HepG2 (cell line): ENCODE results near the gene ACSF3. TPM values are rescaled to one million over a fixed set of nuclear protein-coding genes. Genes with fewer than 3 reads are reported as not detected.

Source experiments
- ATAC-seq: fragments of 200-7000 bp; cut with Tn5 transposase; 3 replicates; pipeline ENCODE4 v1.9.1; 2020; ENCODE audit warnings: mild to moderate bottlenecking, moderate library complexity
- BruUV-seq: library from RNA; stranded (reverse); fragments of 400-500 nt; replicated peaks from 2 replicates; lab custom pipeline; 2021; lab: Mats Ljungman, UMichigan
- CTCF ChIA-PET: fragments of 300-600 bp; formaldehyde crosslinking; extraction: SDS; loops from one replicate; lab custom pipeline; 2021; ENCODE audit warnings: low total read pairs, inconsistent platforms, low intra/inter-chr PET ratio; lab: Yijun Ruan, JAX
- POLR2A ChIA-PET: fragments of 350-600 bp; sonication (Branson Sonifier 250); formaldehyde crosslinking; loops from one replicate; lab custom pipeline; 2020; ENCODE audit warnings: antibody characterized with exemption, inconsistent platforms; lab: Yijun Ruan, JAX
- DNase-seq: peaks from one replicate; pipeline ENCODE4 v3.0.0-alpha.2; 2015; ENCODE audit warnings: low spot score
- FAIRE-seq: peaks from 3 replicates; lab custom pipeline; 2011; peaks lifted over from hg19 to GRCh38; lab: Jason Lieb, UNC
- H2AFZ ChIP-seq: one replicate; pipeline ENCODE4 v1.6.1; 2011; ENCODE audit warnings: low read length, inconsistent platforms
- H3K27ac ChIP-seq: fragments of 300-600 bp; 3 replicates; pipeline ENCODE4 v1.8.0; 2011; ENCODE audit warnings: mixed run types, mild to moderate bottlenecking, mixed read lengths, low read length, inconsistent platforms; ENCODE audit not compliant: insufficient read depth; ENCODE audit errors: extremely low read length
- H3K27me3 ChIP-seq, 2 experiments: fragments of 200-600 bp in 1 of 2; 2 replicates in 1 of 2; 3 replicates in 1 of 2; pipeline versions ENCODE4 v1.6.0 to v1.8.0; 2011; ENCODE audit warnings: low read length in 2 of 2, mild to moderate bottlenecking in 2 of 2, moderate library complexity in 2 of 2, inconsistent platforms in 1 of 2; ENCODE audit not compliant: insufficient read depth in 2 of 2, control insufficient read depth in 1 of 2
- H3K36me3 ChIP-seq, 2 experiments: fragments of 200-600 bp in 1 of 2; replicated peaks in 1 of 2; 2 replicates in 1 of 2; 3 replicates in 1 of 2; pipeline versions ENCODE4 v1.5.1 to v1.8.0; 2011; ENCODE audit warnings: low read length in 2 of 2, inconsistent platforms in 1 of 2; ENCODE audit not compliant: insufficient read depth in 2 of 2, control insufficient read depth in 1 of 2
- H3K4me1 ChIP-seq: 2 replicates; pipeline ENCODE4 v1.5.1; 2012; ENCODE audit warnings: low read length, inconsistent platforms; ENCODE audit not compliant: insufficient read depth
- H3K4me2 ChIP-seq: 2 replicates; pipeline ENCODE4 v1.6.0; 2011; ENCODE audit warnings: low read depth, low read length, inconsistent platforms
- H3K4me3 ChIP-seq, 3 experiments: fragments of 200-600 bp in 1 of 3; sonication (generic), shearing (Covaris generic) in 1 of 3; replicated peaks in 1 of 3; 2 replicates each; pipeline ENCODE4 v1.5.1; 2011 to 2016; ENCODE audit warnings: low read length in 3 of 3, inconsistent platforms in 2 of 3, low read depth in 2 of 3, mild to moderate bottlenecking in 2 of 3, control low read depth in 1 of 3, mixed read lengths in 1 of 3; ENCODE audit not compliant: insufficient read depth in 1 of 3
- H3K79me2 ChIP-seq: one replicate; pipeline ENCODE4 v1.6.1; 2011; ENCODE audit warnings: low read length, inconsistent platforms; ENCODE audit not compliant: insufficient read depth
- H3K9ac ChIP-seq: 2 replicates; pipeline ENCODE4 v1.6.0; 2011; ENCODE audit warnings: mild to moderate bottlenecking, low read depth, low read length, inconsistent platforms; ENCODE audit not compliant: insufficient read depth
- H3K9me3 ChIP-seq: 2 replicates; pipeline ENCODE4 v1.5.1; 2012; ENCODE audit warnings: mild to moderate bottlenecking, low read length
- H4K20me1 ChIP-seq: 2 replicates; pipeline ENCODE4 v1.6.0; 2011; ENCODE audit warnings: inconsistent platforms, mild to moderate bottlenecking, low read length, moderate library complexity; ENCODE audit not compliant: insufficient read depth
- EED ChIP-seq: sonication (generic); formaldehyde crosslinking; IDR thresholded peaks from 2 replicates; pipeline ENCODE4 v1.5.0; 2020; ENCODE audit warnings: mild to moderate bottlenecking, missing genetic modification reagents
- ELF4 ChIP-seq: sonication (generic); formaldehyde crosslinking; IDR thresholded peaks from 2 replicates; pipeline ENCODE4 v1.5.0; 2020; ENCODE audit warnings: missing genetic modification reagents, mild to moderate bottlenecking, moderate library complexity, borderline replicate concordance
- KMT2A ChIP-seq: sonication (generic); formaldehyde crosslinking; IDR thresholded peaks from 2 replicates; pipeline ENCODE4 v1.4.0; 2020; ENCODE audit warnings: missing genetic modification reagents
- MTF2 ChIP-seq: sonication (generic); formaldehyde crosslinking; IDR thresholded peaks from 2 replicates; pipeline ENCODE4 v1.5.0; 2020; ENCODE audit warnings: missing genetic modification reagents, borderline replicate concordance
- STAT5B ChIP-seq: sonication (generic); formaldehyde crosslinking; IDR thresholded peaks from 2 replicates; pipeline ENCODE4 v1.4.0; 2020; ENCODE audit warnings: missing genetic modification reagents
- ZNF205 ChIP-seq: IDR thresholded peaks from 2 replicates; pipeline ENCODE4 v1.6.1; 2018; ENCODE audit warnings: missing biosample characterization, missing genetic modification reagents
- ZNF703 ChIP-seq: sonication (generic); formaldehyde crosslinking; IDR thresholded peaks from 2 replicates; pipeline ENCODE4 v1.5.1; 2020; ENCODE audit warnings: missing genetic modification reagents, mild to moderate bottlenecking, moderate library complexity, borderline replicate concordance
- WGBS: methylation state at CpG from one replicate; pipeline ENCODE4 v1.1.6; 2017; ENCODE audit warnings: low lambda C conversion rate; 5-methylcytosine and 5-hydroxymethylcytosine counted together
- in situ Hi-C: cut with HindIII; loops from 2 replicates; pipeline ENCODE4 v1.10.0; 2017; ENCODE audit warnings: low pct_unique_long_range_greater_than_20kb; ENCODE audit not compliant: extremely low pct_ligation_motif_present
- intact Hi-C: fragments of 100-400 bp; cut with micrococcal nuclease; formaldehyde crosslinking; loops from one replicate; pipeline ENCODE4 v1.10.0; 2022; ENCODE audit not compliant: unreplicated experiment
- polyA plus RNA-seq, 8 experiments: library from polyadenylated mRNA; depleted of rRNA in 3 of 8; stranded (reverse) in 7 of 8; unstranded in 1 of 8; fragments of >200 nt; fragmentation: Illumina TruSeq in 4 of 8; extraction: Trizol in 4 of 8; gene quantifications; 2 replicates each; pipeline versions ENCODE4 v1.2.1 to v1.2.3, GENCODE V29; 2011 to 2016; ENCODE audit warnings: low read depth in 4 of 8, missing spikeins in 1 of 8, mixed read lengths in 1 of 8; ENCODE audit not compliant: insufficient read depth in 1 of 8
- total RNA-seq, 5 experiments: library from RNA; depleted of rRNA; stranded (reverse); fragments of >200 nt; fragmentation: Illumina TruSeq; extraction: Trizol; gene quantifications; 2 replicates each; pipeline ENCODE4 v1.2.3, GENCODE V29; 2016; ENCODE audit warnings: low read depth in 1 of 5
- TF ChIP-seq, protein P1 (sequence below): sonication (generic); formaldehyde crosslinking; IDR thresholded peaks from 2 replicates; pipeline ENCODE4 v1.5.0; 2020; ENCODE audit warnings: missing genetic modification reagents
- TF ChIP-seq, protein P2 (sequence below): sonication (generic); formaldehyde crosslinking; IDR thresholded peaks from 2 replicates; pipeline ENCODE4 v1.4.0; 2020; ENCODE audit warnings: missing genetic modification reagents
- TF ChIP-seq, protein P3 (sequence below): sonication (generic); formaldehyde crosslinking; IDR thresholded peaks from 2 replicates; pipeline ENCODE4 v1.8.1; 2023; ENCODE audit warnings: mild to moderate bottlenecking, missing genetic modification reagents, borderline replicate concordance
- TF ChIP-seq, protein P4 (sequence below): sonication (generic); formaldehyde crosslinking; IDR thresholded peaks from 2 replicates; pipeline ENCODE4 v1.8.1; 2023; ENCODE audit warnings: missing genetic modification reagents, inconsistent platforms, borderline replicate concordance

ACSF3 gene
- total and polyA plus RNA-seq, 2 of the 13 experiments (the other 11 are each of a cell fraction or from before 2014, with no cell fraction given) = 14.9 to 30.6 TPM

DNA sequence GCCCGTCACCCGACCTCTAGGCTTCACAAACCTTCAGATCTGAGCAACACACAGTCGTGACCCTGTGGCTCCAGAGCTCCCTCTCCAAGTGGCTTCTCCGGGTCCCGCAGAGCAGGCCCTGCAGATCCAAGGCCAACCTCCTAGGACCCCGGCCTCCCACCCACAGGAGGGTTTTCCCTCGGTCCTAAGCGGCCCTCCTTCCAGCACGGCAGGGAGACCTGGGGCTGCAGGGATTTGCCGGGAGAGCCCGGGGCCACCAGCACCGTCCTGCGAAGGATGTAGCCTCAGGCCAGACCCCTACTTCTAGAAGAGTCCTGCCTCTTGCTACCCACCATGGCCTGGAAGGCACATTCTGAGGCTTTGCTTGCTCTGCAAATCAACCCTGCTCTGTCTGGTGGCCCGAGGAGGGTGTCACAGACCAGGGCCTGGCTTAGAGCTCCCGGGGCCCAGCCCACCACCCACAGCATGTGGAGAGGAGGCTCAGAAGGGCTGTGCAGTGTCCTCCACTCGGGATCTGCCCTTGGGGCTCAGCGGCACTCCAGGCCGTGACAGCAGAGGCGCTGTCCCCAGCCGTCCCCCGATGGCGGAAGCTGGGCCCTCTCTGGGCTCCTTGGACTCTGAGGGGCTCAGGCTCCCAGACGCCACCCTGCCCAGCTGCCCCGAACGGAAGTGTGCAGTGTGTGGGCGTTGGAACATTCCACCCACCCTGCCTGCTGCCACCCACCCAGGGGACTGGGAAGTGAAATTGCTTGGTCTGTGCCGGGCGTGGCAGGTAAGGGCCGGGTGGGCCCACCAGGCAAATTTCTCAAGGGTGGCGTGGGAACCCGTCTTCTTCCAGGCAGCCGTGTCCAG is 28.8 kb upstream of the ACSF3 start:
- Histone ChIP-seq H3K9ac (no peak overlapping the region), H3K4me3 (no peak overlapping the region), H4K20me1 (no peaks in the 10 kb centered on the region; the same call in 1 of the 2 replicates), H3K79me2 (no peaks in the 10 kb centered on the region), H3K27ac (no peak overlapping the region), H3K9me3 (no peaks in the 10 kb centered on the region), H3K36me3 (no peaks in the 10 kb centered on the region), H3K4me1 (peaks cover 9% of the 10 kb centered on the region; the same call in 1 of the 2 replicates), H2AFZ (no peak overlapping the region), H3K27me3 (peaks cover 30 to 91% of the 10 kb centered on the region in 2 experiments), H3K4me2 (no peak overlapping the region)
- in situ Hi-C loops (no loop called here), intact Hi-C loops (no loop called here)
- CTCF ChIA-PET = no interaction called here
- TF ChIP-seq EED (0 out of 2 replicates have a peak, but pooled peaks have one; percentile 56), ELF4 (CRISPR knock-in tag) (no peak)
- no TSS peak for BruUV-seq
- 17% methylated on average over 14 of the region's 32 CpGs for WGBS
- peak; percentile 15 for ATAC-seq
- POLR2A ChIA-PET = no interaction called here
- no peak for FAIRE-seq
- no peak for DNase-seq

DNA sequence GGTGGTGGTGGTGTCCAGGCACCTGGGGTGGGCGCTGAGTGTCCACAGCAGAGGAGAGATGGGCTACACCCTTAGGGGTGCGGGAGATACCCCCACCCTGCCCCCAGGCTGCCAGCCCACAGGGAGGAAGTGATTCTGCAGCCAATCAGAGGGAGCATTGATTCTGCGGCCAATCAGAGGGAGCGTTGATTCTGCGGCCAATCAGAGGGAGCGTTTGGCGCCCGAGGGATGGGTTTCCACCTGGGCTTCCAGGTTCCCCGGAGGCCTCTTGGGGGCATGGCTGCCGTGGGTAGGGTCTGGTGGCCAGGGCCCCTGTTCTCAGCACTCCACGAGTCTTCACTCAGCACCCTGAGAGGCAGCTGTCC is 28.2 kb upstream of the ACSF3 start:
- WGBS = 57% methylated on average over 11 of the region's 11 CpGs
- no peak overlapping the region for H3K9ac ChIP-seq
- intact Hi-C loops = no loop called here
- CTCF ChIA-PET = no interaction called here
- FAIRE-seq = no peak
- no peak for DNase-seq
- H2AFZ ChIP-seq = no peak overlapping the region
- no peaks in the 10 kb centered on the region; the same call in 1 of the 2 replicates for H4K20me1 ChIP-seq
- H3K36me3 ChIP-seq = no peaks in the 10 kb centered on the region
- no peaks in the 10 kb centered on the region for H3K79me2 ChIP-seq
- no peak for ATAC-seq
- TF ChIP-seq MTF2 (CRISPR knock-in tag) (no peak), ZNF703 (CRISPR knock-in tag) (no peak), ZNF205 (no peak), STAT5B (CRISPR knock-in tag) (no peak), KMT2A (CRISPR knock-in tag) (no peak)
- TF ChIP-seq, protein P1, sequence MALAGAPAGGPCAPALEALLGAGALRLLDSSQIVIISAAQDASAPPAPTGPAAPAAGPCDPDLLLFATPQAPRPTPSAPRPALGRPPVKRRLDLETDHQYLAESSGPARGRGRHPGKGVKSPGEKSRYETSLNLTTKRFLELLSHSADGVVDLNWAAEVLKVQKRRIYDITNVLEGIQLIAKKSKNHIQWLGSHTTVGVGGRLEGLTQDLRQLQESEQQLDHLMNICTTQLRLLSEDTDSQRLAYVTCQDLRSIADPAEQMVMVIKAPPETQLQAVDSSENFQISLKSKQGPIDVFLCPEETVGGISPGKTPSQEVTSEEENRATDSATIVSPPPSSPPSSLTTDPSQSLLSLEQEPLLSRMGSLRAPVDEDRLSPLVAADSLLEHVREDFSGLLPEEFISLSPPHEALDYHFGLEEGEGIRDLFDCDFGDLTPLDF (CRISPR knock-in tag) = no peak
- TF ChIP-seq, protein P2, sequence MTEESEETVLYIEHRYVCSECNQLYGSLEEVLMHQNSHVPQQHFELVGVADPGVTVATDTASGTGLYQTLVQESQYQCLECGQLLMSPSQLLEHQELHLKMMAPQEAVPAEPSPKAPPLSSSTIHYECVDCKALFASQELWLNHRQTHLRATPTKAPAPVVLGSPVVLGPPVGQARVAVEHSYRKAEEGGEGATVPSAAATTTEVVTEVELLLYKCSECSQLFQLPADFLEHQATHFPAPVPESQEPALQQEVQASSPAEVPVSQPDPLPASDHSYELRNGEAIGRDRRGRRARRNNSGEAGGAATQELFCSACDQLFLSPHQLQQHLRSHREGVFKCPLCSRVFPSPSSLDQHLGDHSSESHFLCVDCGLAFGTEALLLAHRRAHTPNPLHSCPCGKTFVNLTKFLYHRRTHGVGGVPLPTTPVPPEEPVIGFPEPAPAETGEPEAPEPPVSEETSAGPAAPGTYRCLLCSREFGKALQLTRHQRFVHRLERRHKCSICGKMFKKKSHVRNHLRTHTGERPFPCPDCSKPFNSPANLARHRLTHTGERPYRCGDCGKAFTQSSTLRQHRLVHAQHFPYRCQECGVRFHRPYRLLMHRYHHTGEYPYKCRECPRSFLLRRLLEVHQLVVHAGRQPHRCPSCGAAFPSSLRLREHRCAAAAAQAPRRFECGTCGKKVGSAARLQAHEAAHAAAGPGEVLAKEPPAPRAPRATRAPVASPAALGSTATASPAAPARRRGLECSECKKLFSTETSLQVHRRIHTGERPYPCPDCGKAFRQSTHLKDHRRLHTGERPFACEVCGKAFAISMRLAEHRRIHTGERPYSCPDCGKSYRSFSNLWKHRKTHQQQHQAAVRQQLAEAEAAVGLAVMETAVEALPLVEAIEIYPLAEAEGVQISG (CRISPR knock-in tag) = no peak
- TF ChIP-seq, protein P3, sequence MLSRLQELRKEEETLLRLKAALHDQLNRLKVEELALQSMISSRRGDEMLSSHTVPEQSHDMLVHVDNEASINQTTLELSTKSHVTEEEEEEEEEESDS (CRISPR knock-in tag) = no peak
- TF ChIP-seq, protein P4, sequence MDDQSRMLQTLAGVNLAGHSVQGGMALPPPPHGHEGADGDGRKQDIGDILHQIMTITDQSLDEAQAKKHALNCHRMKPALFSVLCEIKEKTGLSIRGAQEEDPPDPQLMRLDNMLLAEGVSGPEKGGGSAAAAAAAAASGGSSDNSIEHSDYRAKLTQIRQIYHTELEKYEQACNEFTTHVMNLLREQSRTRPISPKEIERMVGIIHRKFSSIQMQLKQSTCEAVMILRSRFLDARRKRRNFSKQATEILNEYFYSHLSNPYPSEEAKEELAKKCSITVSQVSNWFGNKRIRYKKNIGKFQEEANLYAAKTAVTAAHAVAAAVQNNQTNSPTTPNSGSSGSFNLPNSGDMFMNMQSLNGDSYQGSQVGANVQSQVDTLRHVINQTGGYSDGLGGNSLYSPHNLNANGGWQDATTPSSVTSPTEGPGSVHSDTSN (CRISPR knock-in tag) = no peak
- peaks cover 9% of the 10 kb centered on the region; the same call in 1 of the 2 replicates for H3K4me1 ChIP-seq
- in situ Hi-C loops = no loop called here
- no TSS peak for BruUV-seq
- no peak overlapping the region for H3K4me3 ChIP-seq
- no peak overlapping the region for H3K27ac ChIP-seq
- H3K27me3 ChIP-seq = peaks cover 28 to 91% of the 10 kb centered on the region in 2 experiments
- no peaks in the 10 kb centered on the region for H3K9me3 ChIP-seq
- POLR2A ChIA-PET = no interaction called here
- H3K4me2 ChIP-seq = no peak overlapping the region
